Lung (tissue), 12 donors: ENCODE results near the gene TMEM253. TPM values are rescaled to one million over a fixed set of nuclear protein-coding genes. Genes with fewer than 3 reads are reported as not detected.

Experiments used
- ATAC-seq: fragments of 200-7000 bp; cut with Tn5 transposase; one replicate; pipeline ENCODE4 v1.9.1; 2020; ENCODE audit warnings: moderate number of reproducible peaks; ENCODE audit not compliant: insufficient read depth, low FRiP score
- DNase-seq, 3 donors: peaks; one replicate each; pipeline ENCODE4 v3.0.0-alpha.2; 2013 to 2017
- H3K27ac ChIP-seq, 2 donors: one replicate each; pipeline ENCODE4 v1.5.1; 2013; ENCODE audit warnings: mild to moderate bottlenecking in 2 of 2, moderate library complexity in 2 of 2, control low read depth in 1 of 2, inconsistent platforms in 1 of 2, low read depth in 1 of 2, low read length in 1 of 2
- H3K27me3 ChIP-seq, 3 donors: one replicate each; pipeline ENCODE4 v1.5.1; 2013; ENCODE audit warnings: low read length in 2 of 3; ENCODE audit not compliant: control insufficient read depth in 3 of 3, insufficient read depth in 3 of 3
- H3K36me3 ChIP-seq, 4 donors: one replicate each; pipeline ENCODE4 v1.5.1; 2013; ENCODE audit warnings: low read length in 4 of 4, mild to moderate bottlenecking in 1 of 4, moderate library complexity in 1 of 4; ENCODE audit not compliant: control insufficient read depth in 4 of 4, insufficient read depth in 4 of 4
- H3K4me1 ChIP-seq, 5 donors: one replicate each; pipeline ENCODE4 v1.5.1; 2013; ENCODE audit warnings: low read length in 5 of 5, mild to moderate bottlenecking in 2 of 5, moderate library complexity in 1 of 5; ENCODE audit not compliant: control insufficient read depth in 5 of 5, insufficient read depth in 5 of 5
- H3K4me3 ChIP-seq: one replicate; pipeline ENCODE4 v1.5.1; 2013; ENCODE audit warnings: mild to moderate bottlenecking, control low read depth, moderate library complexity
- H3K9ac ChIP-seq, 2 donors: one replicate each; pipeline ENCODE4 v1.5.1; 2013; ENCODE audit warnings: low read length in 2 of 2, control low read depth in 1 of 2; ENCODE audit not compliant: insufficient read depth in 1 of 2
- H3K9me3 ChIP-seq, 4 donors: one replicate each; pipeline ENCODE4 v1.5.1; 2013; ENCODE audit warnings: low read length in 3 of 4, mild to moderate bottlenecking in 1 of 4, moderate library complexity in 1 of 4; ENCODE audit not compliant: control insufficient read depth in 4 of 4, insufficient read depth in 3 of 4
- WGBS, 2 donors: extraction: QIAGEN DNeasy Blood & Tissue Kit; methylation state at CpG; one replicate each; pipeline ENCODE4 v1.1.7; 2013; 5-methylcytosine and 5-hydroxymethylcytosine counted together
- polyA plus RNA-seq, 2 donors: library from polyadenylated mRNA; stranded (reverse); fragments of 200-250 nt; gene quantifications; one replicate each; pipeline ENCODE4 v1.2.1, GENCODE V29; 2013
- total RNA-seq, 2 donors: library from RNA; depleted of rRNA in 1 of 2; stranded (reverse); fragments of >200 nt in 1 of 2; gene quantifications; one replicate each; pipeline ENCODE4 v1.2.1, GENCODE V29; 2014 to 2021
- TF ChIP-seq, protein P1 (sequence below): IDR thresholded peaks from 2 replicates; pipeline ENCODE4 v1.5.1; 2012; ENCODE audit warnings: mild to moderate bottlenecking; ENCODE audit errors: control extremely low read depth, extremely low read depth
- donor health status: control.
- donor health status: control.
- donor health status: Bipolar disorder and iron deficiency.
- donor health status: healthy.
- donor health status: DM: yes; HTN: yes; CAD: no.

The TMEM253 gene
- total and polyA plus RNA-seq, 4 donors: 0.20 to 0.52 (median 0.34) TPM

DNA sequence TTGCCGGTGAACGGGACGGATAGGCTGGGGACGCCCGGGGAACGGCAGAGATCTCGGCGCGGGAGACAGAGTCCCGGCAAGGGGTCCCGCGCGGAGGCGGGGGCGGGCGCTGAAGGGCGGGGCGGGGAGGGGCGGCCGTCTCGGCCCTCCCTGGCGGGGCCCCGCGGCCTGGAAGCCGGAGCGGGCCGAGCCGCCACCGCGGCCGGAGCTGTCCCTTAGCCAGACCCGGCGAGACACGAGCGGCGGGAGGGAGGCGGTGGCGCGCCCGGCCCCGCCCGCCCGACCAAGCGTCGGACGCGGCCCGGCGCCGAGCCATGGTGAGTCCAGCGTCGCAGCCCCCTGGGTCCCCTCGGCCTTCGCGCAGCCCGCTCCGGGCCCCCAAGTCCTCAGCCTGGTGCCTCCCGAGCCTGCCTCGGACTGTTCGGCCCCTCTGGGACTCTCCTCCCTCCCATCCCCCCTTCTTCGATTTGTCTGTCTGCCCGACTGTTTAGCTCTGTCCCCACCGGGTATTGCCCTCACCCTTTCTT lies 30.7 kb upstream of the TMEM253 start, which contains the start of gene ARHGEF40:
Gene ARHGEF40, plus strand, starts transcription at position 222 of the 527 bp plus-strand sequence. Its CDS starts 93 bp downstream, at position 315.
- ATAC-seq: peak; percentile 68
- 0 to 1% methylated on average over 15 to 63 of the region's 63 CpGs for WGBS, 2 donors
- Histone ChIP-seq H3K4me3 (peak within 1 kb of the TSS; percentile 60), H3K9ac (peak within 1 kb of the TSS; percentile 56 to 79), H3K27ac (peak within 1 kb of the TSS; percentile 87 to 93), H3K9me3 (no peaks in the 10 kb centered on the region), H3K27me3 (no peaks in the 10 kb centered on the region), H3K36me3 (peaks cover 0 to 23% (median 12%) of the 10 kb centered on the region in 4 donors), H3K4me1 (peaks cover 0 to 30% (median 0%) of the 10 kb centered on the region in 5 donors)
- TF ChIP-seq, protein P1, sequence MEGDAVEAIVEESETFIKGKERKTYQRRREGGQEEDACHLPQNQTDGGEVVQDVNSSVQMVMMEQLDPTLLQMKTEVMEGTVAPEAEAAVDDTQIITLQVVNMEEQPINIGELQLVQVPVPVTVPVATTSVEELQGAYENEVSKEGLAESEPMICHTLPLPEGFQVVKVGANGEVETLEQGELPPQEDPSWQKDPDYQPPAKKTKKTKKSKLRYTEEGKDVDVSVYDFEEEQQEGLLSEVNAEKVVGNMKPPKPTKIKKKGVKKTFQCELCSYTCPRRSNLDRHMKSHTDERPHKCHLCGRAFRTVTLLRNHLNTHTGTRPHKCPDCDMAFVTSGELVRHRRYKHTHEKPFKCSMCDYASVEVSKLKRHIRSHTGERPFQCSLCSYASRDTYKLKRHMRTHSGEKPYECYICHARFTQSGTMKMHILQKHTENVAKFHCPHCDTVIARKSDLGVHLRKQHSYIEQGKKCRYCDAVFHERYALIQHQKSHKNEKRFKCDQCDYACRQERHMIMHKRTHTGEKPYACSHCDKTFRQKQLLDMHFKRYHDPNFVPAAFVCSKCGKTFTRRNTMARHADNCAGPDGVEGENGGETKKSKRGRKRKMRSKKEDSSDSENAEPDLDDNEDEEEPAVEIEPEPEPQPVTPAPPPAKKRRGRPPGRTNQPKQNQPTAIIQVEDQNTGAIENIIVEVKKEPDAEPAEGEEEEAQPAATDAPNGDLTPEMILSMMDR: no peak
- DNase-seq: peak; percentile 81 to 88 (median 84)

DNA sequence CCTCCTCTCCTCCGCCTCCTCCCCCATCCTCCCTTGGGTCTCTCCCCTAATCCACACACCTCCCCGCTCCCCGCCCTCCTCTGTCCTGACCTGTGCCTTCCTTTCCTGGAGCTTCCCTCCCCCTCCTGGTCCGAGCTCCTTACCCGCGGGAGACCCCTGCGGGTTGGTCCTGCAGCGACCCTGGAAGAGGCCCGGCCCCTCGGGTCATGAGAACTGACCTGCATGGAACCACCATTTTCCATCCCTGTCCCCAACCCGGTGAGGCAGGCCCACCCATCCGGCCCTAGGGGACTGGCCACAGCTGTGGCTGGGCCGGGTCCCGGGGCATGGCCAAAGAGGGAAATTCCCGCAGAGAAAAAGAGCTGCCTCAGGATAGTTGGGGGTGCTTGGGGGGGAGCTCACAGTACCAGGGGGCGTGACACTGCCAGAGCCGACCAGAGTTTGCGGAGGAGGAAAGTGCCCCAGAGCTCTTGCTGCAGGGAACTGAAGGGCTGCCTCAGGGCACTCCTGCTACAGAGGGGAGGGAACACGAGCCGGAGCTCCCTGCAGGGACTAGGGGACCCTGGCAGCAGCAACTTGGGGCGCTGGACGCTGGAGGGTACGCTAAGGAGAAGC lies 30.1 kb upstream of the TMEM253 start:
- no peaks in the 10 kb centered on the region for H3K9me3 ChIP-seq
- peak overlapping the region; percentile 87 to 93 for H3K27ac ChIP-seq
- peak overlapping the region; percentile 60 for H3K4me3 ChIP-seq
- H3K36me3 ChIP-seq: peaks cover 0 to 29% (median 15%) of the 10 kb centered on the region in 4 donors
- peak overlapping the region; percentile 56 to 79 for H3K9ac ChIP-seq
- ATAC-seq (peak; percentile 17), DNase-seq (peak; percentile 67 to 77 (median 71))
- no peaks in the 10 kb centered on the region for H3K27me3 ChIP-seq
- 0 to 1% methylated on average over 23 of the region's 23 CpGs for WGBS, 2 donors
- TF ChIP-seq, protein P1: no peak
- H3K4me1 ChIP-seq: peaks cover 0 to 30% (median 0%) of the 10 kb centered on the region in 5 donors

DNA sequence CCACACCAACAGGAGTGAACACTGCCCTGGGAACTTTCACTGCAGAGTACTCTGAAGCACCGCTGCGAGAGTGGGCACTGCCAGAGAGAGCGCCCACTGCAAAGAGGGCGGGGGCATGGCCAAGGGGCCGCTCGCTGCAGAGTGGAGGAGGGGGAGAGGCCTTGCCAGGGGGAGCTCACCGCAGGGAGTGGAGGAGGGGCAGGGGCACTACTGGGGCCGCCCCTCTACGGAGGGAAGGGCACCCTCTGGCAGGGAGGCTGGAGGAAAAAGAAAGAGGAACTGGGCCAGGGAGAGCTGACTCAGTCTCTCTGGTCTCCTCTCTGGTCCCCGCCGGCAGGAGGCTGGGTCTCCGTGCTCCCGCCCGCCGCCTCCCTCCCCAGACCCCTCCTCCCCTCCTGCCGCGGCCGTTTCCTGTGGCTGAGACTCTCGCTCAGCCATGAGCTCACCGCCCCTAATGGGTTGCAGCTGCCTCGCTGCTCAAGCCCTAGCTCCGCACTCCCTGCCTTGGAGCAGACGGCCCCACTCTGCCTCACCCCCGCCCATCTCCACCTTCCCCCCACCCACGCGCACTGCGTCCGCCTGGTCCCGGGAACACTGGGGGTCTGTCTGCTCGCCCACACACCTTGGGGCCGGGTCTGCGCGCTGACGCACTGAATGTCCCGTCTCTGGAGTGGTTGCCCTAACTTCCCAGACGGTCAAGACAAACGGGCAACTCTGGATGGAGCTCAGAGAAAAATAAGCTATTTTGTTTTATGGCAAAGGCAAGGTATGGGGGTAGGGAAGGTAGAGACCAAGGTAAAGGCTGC lies 29.4 kb upstream of the TMEM253 start:
- Histone ChIP-seq H3K4me1 (peaks cover 0 to 30% (median 0%) of the 10 kb centered on the region in 5 donors), H3K27ac (peak overlapping the region; percentile 87 to 93)
- TF ChIP-seq, protein P1: no peak

More for the DNA sequence above, 29.4 kb upstream of the TMEM253 start:
- Histone ChIP-seq H3K9me3 (no peaks in the 10 kb centered on the region), H3K27me3 (no peaks in the 10 kb centered on the region), H3K9ac (peak overlapping the region; percentile 59 to 94), H3K36me3 (peaks cover 0 to 36% (median 22%) of the 10 kb centered on the region in 4 donors), H3K4me3 (peak overlapping the region; percentile 60)
- DNase-seq (peak; percentile 96 to 97 (median 97)), ATAC-seq (peak; percentile 40)
- 0% methylated on average over 26 to 37 of the region's 37 CpGs for WGBS, 2 donors
